ENCODE measurements around the gene TICRR.

TICRR gene, protein sequence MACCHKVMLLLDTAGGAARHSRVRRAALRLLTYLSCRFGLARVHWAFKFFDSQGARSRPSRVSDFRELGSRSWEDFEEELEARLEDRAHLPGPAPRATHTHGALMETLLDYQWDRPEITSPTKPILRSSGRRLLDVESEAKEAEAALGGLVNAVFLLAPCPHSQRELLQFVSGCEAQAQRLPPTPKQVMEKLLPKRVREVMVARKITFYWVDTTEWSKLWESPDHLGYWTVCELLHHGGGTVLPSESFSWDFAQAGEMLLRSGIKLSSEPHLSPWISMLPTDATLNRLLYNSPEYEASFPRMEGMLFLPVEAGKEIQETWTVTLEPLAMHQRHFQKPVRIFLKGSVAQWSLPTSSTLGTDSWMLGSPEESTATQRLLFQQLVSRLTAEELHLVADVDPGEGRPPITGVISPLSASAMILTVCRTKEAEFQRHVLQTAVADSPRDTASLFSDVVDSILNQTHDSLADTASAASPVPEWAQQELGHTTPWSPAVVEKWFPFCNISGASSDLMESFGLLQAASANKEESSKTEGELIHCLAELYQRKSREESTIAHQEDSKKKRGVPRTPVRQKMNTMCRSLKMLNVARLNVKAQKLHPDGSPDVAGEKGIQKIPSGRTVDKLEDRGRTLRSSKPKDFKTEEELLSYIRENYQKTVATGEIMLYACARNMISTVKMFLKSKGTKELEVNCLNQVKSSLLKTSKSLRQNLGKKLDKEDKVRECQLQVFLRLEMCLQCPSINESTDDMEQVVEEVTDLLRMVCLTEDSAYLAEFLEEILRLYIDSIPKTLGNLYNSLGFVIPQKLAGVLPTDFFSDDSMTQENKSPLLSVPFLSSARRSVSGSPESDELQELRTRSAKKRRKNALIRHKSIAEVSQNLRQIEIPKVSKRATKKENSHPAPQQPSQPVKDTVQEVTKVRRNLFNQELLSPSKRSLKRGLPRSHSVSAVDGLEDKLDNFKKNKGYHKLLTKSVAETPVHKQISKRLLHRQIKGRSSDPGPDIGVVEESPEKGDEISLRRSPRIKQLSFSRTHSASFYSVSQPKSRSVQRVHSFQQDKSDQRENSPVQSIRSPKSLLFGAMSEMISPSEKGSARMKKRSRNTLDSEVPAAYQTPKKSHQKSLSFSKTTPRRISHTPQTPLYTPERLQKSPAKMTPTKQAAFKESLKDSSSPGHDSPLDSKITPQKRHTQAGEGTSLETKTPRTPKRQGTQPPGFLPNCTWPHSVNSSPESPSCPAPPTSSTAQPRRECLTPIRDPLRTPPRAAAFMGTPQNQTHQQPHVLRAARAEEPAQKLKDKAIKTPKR (N-terminal part only)

GRCh38 chr15:89575146-89575655 is at the start of gene TICRR:
TICRR (plus strand) TSS chr15:89575469; CDS start chr15:89575587, 118 bp downstream.
- peak within 1 kb of the TSS in 10 of 11 experiments; percentile 27 to 96 (median 93); a peak in 19 of 22 replicates for H3K27ac ChIP-seq
- peaks cover 32 to 49% (median 38%) of the 10 kb centered on the region in 10 experiments for H3K4me1 ChIP-seq
- no peaks in the 10 kb centered on the region for H3K9me3 ChIP-seq (replicated peaks in 1 of 11)
- no peaks in the 10 kb centered on the region for H3K27me3 ChIP-seq
- H3K4me2 ChIP-seq, result peak within 1 kb of the TSS; percentile 81 to 96 (median 93)
- H4K20me1 ChIP-seq, result peaks cover 0 to 34% (median 26%) of the 10 kb centered on the region in 11 experiments; a peak in 15 of 22 replicates
- peaks cover 0 to 28% (median 22%) of the 10 kb centered on the region in 11 experiments; a peak in 15 of 22 replicates for H3K36me3 ChIP-seq
- H3K9ac ChIP-seq, result peak within 1 kb of the TSS; percentile 73 to 97 (median 92)
- peak in 1 of 11 experiments; percentile 34; a peak in 1 of 22 replicates for TF ChIP-seq Cebpa-rat (IDR thresholded peaks at IDR 0.05)
- H3K4me3 ChIP-seq, result peak within 1 kb of the TSS; percentile 85 to 99 (median 91)

GRCh38 chr15:89526181-89526580 is 49.1 kb upstream of the TICRR start:
- Histone ChIP-seq H3K9me3 (replicated peaks in 1 of 11) (peaks cover 0 to 3% (median 0%) of the 10 kb centered on the region in 11 experiments; a peak in 5 of 22 replicates), H3K36me3 (no peaks in the 10 kb centered on the region), H3K9ac (no peak overlapping the region), H3K27me3 (no peaks in the 10 kb centered on the region), H3K27ac (no peak overlapping the region), H3K4me2 (no peak overlapping the region), H3K4me3 (no peak overlapping the region), H4K20me1 (no peaks in the 10 kb centered on the region; a peak in 1 of 22 replicates), H3K4me1 (peaks cover 0 to 16% (median 11%) of the 10 kb centered on the region in 10 experiments; a peak in 12 of 20 replicates)
- no peak for TF ChIP-seq Cebpa-rat (IDR thresholded peaks at IDR 0.05)

GRCh38 chr15:89526601-89527441 is 48.4 kb upstream of the TICRR start:
- no peaks in the 10 kb centered on the region for H3K9me3 ChIP-seq (replicated peaks in 1 of 11)
- no peak for TF ChIP-seq Cebpa-rat (IDR thresholded peaks at IDR 0.05)
- no peak overlapping the region for H3K27ac ChIP-seq
- no peak overlapping the region for H3K9ac ChIP-seq
- H3K4me3 ChIP-seq, result no peak overlapping the region
- no peaks in the 10 kb centered on the region for H3K27me3 ChIP-seq
- H3K36me3 ChIP-seq, result no peaks in the 10 kb centered on the region
- H4K20me1 ChIP-seq, result no peaks in the 10 kb centered on the region; a peak in 1 of 22 replicates
- H3K4me2 ChIP-seq, result no peak overlapping the region
- peaks cover 0 to 14% (median 9%) of the 10 kb centered on the region in 10 experiments; a peak in 12 of 20 replicates for H3K4me1 ChIP-seq

DNA sequence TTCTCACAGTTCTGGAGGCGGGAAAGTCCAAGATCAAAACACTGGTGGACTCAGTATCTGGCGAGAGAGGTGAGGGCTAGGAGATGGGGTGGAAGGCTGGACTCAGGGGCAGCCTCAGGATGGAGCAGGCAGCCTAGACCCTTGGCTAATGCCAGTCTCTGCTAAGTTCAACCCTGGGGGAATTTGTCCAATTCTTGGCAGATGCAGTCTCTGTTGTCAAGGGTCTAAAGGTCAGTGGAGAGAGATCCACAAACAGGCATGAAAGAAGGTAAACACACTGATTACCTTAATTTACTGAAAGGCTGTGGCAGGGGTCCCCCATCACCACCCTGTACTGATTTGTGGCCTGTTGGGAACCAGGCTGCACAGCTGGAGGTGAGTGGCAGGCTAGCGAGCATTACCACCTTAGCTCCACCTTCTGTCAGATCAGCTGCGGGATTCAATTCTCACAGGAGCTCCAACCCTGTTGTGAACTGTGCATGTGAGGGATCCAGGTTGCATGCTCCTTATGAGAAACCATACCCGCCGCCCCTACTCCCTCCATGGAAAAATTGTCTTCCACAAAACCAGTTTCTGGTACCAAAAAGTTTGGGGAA is 46.4 kb upstream of the TICRR start:
- H3K27me3 ChIP-seq, result no peaks in the 10 kb centered on the region
- H3K9ac ChIP-seq, result no peak overlapping the region
- H3K4me3 ChIP-seq, result no peak overlapping the region
- H3K4me1 ChIP-seq, result no peaks in the 10 kb centered on the region
- H3K4me2 ChIP-seq, result no peak overlapping the region
- H3K9me3 ChIP-seq (replicated peaks in 1 of 11), result peaks cover under 1 to 6% (median 3%) of the 10 kb centered on the region in 11 experiments; a peak in 11 of 22 replicates
- H4K20me1 ChIP-seq, result no peaks in the 10 kb centered on the region; a peak in 1 of 22 replicates
- H3K27ac ChIP-seq, result no peak overlapping the region
- no peak for TF ChIP-seq Cebpa-rat (IDR thresholded peaks at IDR 0.05)
- H3K36me3 ChIP-seq, result no peaks in the 10 kb centered on the region

GRCh38 chr15:89530976-89531375 is 44.3 kb upstream of the TICRR start:
- H3K27me3 ChIP-seq, result no peaks in the 10 kb centered on the region
- no peak overlapping the region for H3K27ac ChIP-seq
- no peaks in the 10 kb centered on the region; a peak in 1 of 22 replicates for H4K20me1 ChIP-seq
- no peak overlapping the region for H3K9ac ChIP-seq
- H3K9me3 ChIP-seq (replicated peaks in 1 of 11), result peaks cover 7 to 12% (median 10%) of the 10 kb centered on the region in 11 experiments; a peak in 19 of 22 replicates
- H3K4me2 ChIP-seq, result no peak overlapping the region
- H3K4me3 ChIP-seq, result no peak overlapping the region
- H3K36me3 ChIP-seq, result no peaks in the 10 kb centered on the region
- no peak for TF ChIP-seq Cebpa-rat (IDR thresholded peaks at IDR 0.05)
- no peaks in the 10 kb centered on the region for H3K4me1 ChIP-seq

DNA sequence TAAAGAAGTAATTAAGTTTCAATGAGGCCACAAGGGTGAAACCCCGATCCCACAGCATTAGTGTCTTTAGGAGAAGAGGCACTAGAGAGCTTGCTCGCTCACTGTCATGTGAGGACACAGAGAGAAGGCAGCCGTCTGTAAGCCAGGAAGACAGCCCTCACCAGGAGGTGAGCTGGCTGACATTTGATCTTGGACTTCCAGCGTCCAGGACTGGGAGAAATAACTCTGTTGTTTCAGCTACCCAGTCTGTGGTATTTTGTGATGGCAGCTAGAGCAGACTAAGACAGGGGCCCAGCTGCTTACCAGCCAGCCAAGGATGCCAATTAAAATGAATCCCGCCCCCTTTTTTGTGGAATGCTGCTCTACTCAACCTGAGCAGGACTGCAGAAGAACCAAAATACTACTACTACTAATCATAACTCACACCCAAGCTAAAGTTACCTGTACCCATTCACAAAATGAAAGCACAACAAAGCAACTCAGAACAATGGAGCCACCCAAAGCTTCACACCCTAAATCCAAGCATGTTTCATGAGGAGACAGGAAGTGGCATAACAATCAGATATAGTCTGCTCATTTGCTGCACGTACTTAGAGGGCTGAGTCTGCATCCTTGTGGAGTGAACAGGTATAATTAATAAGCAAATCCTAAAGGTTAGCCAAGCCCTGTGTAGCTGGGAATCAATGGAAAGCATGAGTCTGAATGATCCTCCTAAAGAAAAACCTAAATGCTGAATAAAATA is 43.3 kb upstream of the TICRR start:
- Histone ChIP-seq H4K20me1 (no peaks in the 10 kb centered on the region; a peak in 1 of 22 replicates), H3K4me3 (no peak overlapping the region), H3K36me3 (no peaks in the 10 kb centered on the region), H3K27me3 (no peaks in the 10 kb centered on the region), H3K4me2 (no peak overlapping the region), H3K9me3 (replicated peaks in 1 of 11) (peaks cover 7 to 14% (median 11%) of the 10 kb centered on the region in 11 experiments; a peak in 21 of 22 replicates), H3K27ac (no peak overlapping the region), H3K9ac (no peak overlapping the region), H3K4me1 (no peaks in the 10 kb centered on the region)
- no peak for TF ChIP-seq Cebpa-rat (IDR thresholded peaks at IDR 0.05)

Data from BLaER1 treated with 17β-estradiol and CSF1 and Interleukin-3, amounts not matched to agents 10 nM and 100 nM (cell line).